Astrocyte (in vitro differentiated cells and primary cell): ENCODE data around the gene CELA2A.

Source experiments
- EZH2 ChIP-seq: IDR thresholded peaks from 2 replicates; pipeline ENCODE4 v1.6.1; 2012; ENCODE audit warnings: mild to moderate bottlenecking, low read length, inconsistent platforms; ENCODE audit not compliant: insufficient read depth
- TF ChIP-seq, protein P1 (sequence below): IDR thresholded peaks from 2 replicates; pipeline ENCODE4 v1.5.1; 2011; ENCODE audit warnings: low read depth, mild to moderate bottlenecking, inconsistent platforms, low read length, moderate library complexity; ENCODE audit not compliant: insufficient read depth

DNA sequence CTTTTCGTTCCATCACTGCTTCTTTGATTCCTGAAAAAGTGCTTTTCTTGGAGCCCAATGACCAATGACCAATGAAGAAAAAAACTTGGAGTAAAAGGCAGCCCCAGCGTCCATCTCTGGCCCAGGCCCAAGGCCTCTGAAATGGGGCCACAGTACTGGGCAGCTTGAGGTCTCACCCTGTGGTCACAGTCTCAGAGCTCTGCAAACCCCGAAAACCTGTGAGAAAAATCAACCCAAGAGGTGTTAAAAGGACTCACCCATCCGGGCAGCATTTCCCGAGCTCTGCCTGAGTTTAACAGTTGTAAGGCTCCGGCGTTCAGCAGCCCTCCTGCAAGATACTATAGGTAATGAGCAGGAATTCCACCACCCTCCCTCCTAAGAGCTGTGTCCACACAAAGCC, 49.0 kb upstream of the CELA2A start:
- TF ChIP-seq, protein P1, sequence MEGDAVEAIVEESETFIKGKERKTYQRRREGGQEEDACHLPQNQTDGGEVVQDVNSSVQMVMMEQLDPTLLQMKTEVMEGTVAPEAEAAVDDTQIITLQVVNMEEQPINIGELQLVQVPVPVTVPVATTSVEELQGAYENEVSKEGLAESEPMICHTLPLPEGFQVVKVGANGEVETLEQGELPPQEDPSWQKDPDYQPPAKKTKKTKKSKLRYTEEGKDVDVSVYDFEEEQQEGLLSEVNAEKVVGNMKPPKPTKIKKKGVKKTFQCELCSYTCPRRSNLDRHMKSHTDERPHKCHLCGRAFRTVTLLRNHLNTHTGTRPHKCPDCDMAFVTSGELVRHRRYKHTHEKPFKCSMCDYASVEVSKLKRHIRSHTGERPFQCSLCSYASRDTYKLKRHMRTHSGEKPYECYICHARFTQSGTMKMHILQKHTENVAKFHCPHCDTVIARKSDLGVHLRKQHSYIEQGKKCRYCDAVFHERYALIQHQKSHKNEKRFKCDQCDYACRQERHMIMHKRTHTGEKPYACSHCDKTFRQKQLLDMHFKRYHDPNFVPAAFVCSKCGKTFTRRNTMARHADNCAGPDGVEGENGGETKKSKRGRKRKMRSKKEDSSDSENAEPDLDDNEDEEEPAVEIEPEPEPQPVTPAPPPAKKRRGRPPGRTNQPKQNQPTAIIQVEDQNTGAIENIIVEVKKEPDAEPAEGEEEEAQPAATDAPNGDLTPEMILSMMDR: no peak
- no peak for TF ChIP-seq EZH2
